ENCODE measurements around the gene TBC1D22A.
"Not testable (repeated sequence)": the region's sequence is repeated elsewhere in the genome, so short reads cannot be mapped to it uniquely, and the experiment has no call there.

DNA sequence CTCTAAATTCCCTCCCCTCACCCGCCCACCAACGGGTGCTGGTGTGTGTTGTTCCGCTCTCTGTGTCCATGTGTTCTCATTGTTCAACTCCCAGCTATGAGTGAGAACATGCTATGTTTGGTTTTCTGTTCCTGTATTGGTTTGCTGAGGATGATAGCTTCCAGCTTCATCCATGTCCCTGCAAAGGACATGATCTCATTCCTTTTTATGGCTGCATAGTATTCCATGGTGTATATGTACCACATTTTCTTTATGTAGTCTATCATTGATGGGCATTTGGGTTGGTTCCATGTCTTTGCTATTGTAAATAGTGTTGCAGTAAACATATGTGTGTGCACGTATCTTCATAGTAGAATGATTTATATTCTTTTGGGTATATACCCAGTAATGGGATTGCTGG is 54.9 kb downstream of the TBC1D22A start:
- TF ChIP-seq, protein P1, sequence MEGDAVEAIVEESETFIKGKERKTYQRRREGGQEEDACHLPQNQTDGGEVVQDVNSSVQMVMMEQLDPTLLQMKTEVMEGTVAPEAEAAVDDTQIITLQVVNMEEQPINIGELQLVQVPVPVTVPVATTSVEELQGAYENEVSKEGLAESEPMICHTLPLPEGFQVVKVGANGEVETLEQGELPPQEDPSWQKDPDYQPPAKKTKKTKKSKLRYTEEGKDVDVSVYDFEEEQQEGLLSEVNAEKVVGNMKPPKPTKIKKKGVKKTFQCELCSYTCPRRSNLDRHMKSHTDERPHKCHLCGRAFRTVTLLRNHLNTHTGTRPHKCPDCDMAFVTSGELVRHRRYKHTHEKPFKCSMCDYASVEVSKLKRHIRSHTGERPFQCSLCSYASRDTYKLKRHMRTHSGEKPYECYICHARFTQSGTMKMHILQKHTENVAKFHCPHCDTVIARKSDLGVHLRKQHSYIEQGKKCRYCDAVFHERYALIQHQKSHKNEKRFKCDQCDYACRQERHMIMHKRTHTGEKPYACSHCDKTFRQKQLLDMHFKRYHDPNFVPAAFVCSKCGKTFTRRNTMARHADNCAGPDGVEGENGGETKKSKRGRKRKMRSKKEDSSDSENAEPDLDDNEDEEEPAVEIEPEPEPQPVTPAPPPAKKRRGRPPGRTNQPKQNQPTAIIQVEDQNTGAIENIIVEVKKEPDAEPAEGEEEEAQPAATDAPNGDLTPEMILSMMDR (IDR thresholded peaks at IDR 0.05) = not testable (repeated sequence)
- not testable (repeated sequence) for TF ChIP-seq EZH2 (IDR thresholded peaks at IDR 0.05)

Measured in neural progenitor cell (in vitro differentiated cells).